HG03175 (cell line): ENCODE results near the gene MED9.

Experiments
- ATAC-seq: cut with Tn5 transposase; IDR thresholded peaks from one replicate; pipeline ENCODE4 v1.9.1; 2021; ENCODE audit warnings: mild to moderate bottlenecking, moderate library complexity; ENCODE audit not compliant: unreplicated experiment

Gene MED9

GRCh38 chr17:17502741-17503565 lies 26.2 kb downstream of the MED9 start:
- no peak for ATAC-seq

- ATAC-seq = no peak
These were observed 26.8 kb downstream of the MED9 start for GRCh38 chr17:17503566-17504130.

GRCh38 chr17:17504341-17505140 lies 27.7 kb downstream of the MED9 start:
- no peak for ATAC-seq

GRCh38 chr17:17505151-17505550 lies 28.4 kb downstream of the MED9 start:
- no peak for ATAC-seq

GRCh38 chr17:17505610-17506171 lies 28.9 kb downstream of the MED9 start:
- no peak for ATAC-seq

- no peak for ATAC-seq
These were observed 29.5 kb downstream of the MED9 start for GRCh38 chr17:17506181-17506741.

GRCh38 chr17:17506893-17507464 lies 30.2 kb downstream of the MED9 start:
- ATAC-seq = no peak

- no peak for ATAC-seq
These were observed 30.7 kb downstream of the MED9 start for GRCh38 chr17:17507465-17508011.

- ATAC-seq = no peak
These were observed 31.3 kb downstream of the MED9 start for GRCh38 chr17:17508019-17508535.

GRCh38 chr17:17508646-17509591 lies 32.1 kb downstream of the MED9 start:
- ATAC-seq = no peak

GRCh38 chr17:17509601-17510425 lies 33.0 kb downstream of the MED9 start:
- ATAC-seq = no peak

GRCh38 chr17:17510456-17511292 lies 33.9 kb downstream of the MED9 start:
- ATAC-seq = no peak

GRCh38 chr17:17511293-17511741 lies 34.5 kb downstream of the MED9 start:
- ATAC-seq = no peak

- ATAC-seq = no peak
These were observed 35.4 kb downstream of the MED9 start for GRCh38 chr17:17511881-17512858.

- no peak for ATAC-seq
These were observed 36.1 kb downstream of the MED9 start for GRCh38 chr17:17512866-17513265.

GRCh38 chr17:17513626-17514025 lies 36.8 kb downstream of the MED9 start:
- no peak for ATAC-seq
